Neural cell (in vitro differentiated cells): ENCODE measurements around the gene FRZB. TPM values are rescaled to one million over a fixed set of nuclear protein-coding genes. Genes with fewer than 3 reads are reported as not detected.

Experiments used
- H2AFZ ChIP-seq: fragments of 200-600, 300-800 bp; sonication (generic), shearing (Covaris generic); 2 replicates; pipeline ENCODE4 v1.6.0; 2014; ENCODE audit warnings: low read depth, mild to moderate bottlenecking, antibody characterized with exemption, low read length, moderate library complexity
- H3F3A ChIP-seq: fragments of 200-600 bp; shearing (Covaris generic); 2 replicates; pipeline ENCODE4 v1.6.1; 2016; ENCODE audit warnings: mild to moderate bottlenecking, moderate library complexity, mixed read lengths, antibody characterized with exemption, low read length; ENCODE audit not compliant: insufficient read depth, poor library complexity, severe bottlenecking
- H3K27ac ChIP-seq: fragments of 200-600, 300-800 bp; sonication (generic), shearing (Covaris generic); 2 replicates; pipeline ENCODE4 v1.5.1; 2014; ENCODE audit warnings: mild to moderate bottlenecking, low read length, moderate library complexity
- H3K27me3 ChIP-seq: fragments of 300-800, 200-600 bp; sonication (generic), shearing (Covaris generic); 2 replicates; pipeline ENCODE4 v1.6.0; 2014; ENCODE audit warnings: mild to moderate bottlenecking, low read depth, low read length, moderate library complexity; ENCODE audit not compliant: insufficient read depth
- H3K36me3 ChIP-seq: fragments of 300-800, 200-600 bp; sonication (generic), shearing (Covaris generic); 2 replicates; pipeline ENCODE4 v1.5.1; 2014; ENCODE audit warnings: mild to moderate bottlenecking, antibody characterized with exemption, low read length, moderate library complexity; ENCODE audit not compliant: insufficient read depth
- H3K4me2 ChIP-seq: fragments of 300-800, 200-600 bp; sonication (generic), shearing (Covaris generic); 2 replicates; pipeline ENCODE4 v1.6.0; 2014; ENCODE audit warnings: mild to moderate bottlenecking, low read length
- H3K4me3 ChIP-seq: fragments of 300-800, 200-600 bp; sonication (generic), shearing (Covaris generic); 2 replicates; pipeline ENCODE4 v1.5.1; 2014; ENCODE audit warnings: mild to moderate bottlenecking, low read length, moderate library complexity
- H3K79me2 ChIP-seq: fragments of 200-600 bp; shearing (Covaris generic); replicated peaks from 2 replicates; pipeline ENCODE4 v1.6.0; 2014; ENCODE audit warnings: mild to moderate bottlenecking, low read length, moderate library complexity; ENCODE audit not compliant: insufficient read depth
- H3K9ac ChIP-seq: fragments of 300-800, 200-600 bp; sonication (generic), shearing (Covaris generic); 2 replicates; pipeline ENCODE4 v1.6.1; 2016; ENCODE audit warnings: mild to moderate bottlenecking, low read length, mixed read lengths
- H3K9me2 ChIP-seq: fragments of 200-600 bp; shearing (Covaris generic); 2 replicates; pipeline ENCODE4 v1.6.1; 2016; ENCODE audit warnings: mild to moderate bottlenecking, low read length, mixed read lengths; ENCODE audit not compliant: insufficient read depth
- H3K9me3 ChIP-seq: fragments of 200-600, 300-800 bp; sonication (generic), shearing (Covaris generic); 2 replicates; pipeline ENCODE4 v1.6.1; 2016; ENCODE audit warnings: mild to moderate bottlenecking, mixed run types, low read length, moderate library complexity, mixed read lengths
- H4K20me1 ChIP-seq: fragments of 200-600 bp; shearing (Covaris generic); 2 replicates; pipeline ENCODE4 v1.6.1; 2016; ENCODE audit warnings: mild to moderate bottlenecking, mixed run types; ENCODE audit not compliant: insufficient read depth
- CTCF ChIP-seq: fragments of 450-650 bp; IDR thresholded peaks from 2 replicates; pipeline ENCODE4 v1.5.1; 2014; ENCODE audit warnings: antibody characterized with exemption, mild to moderate bottlenecking, moderate library complexity; ENCODE audit not compliant: poor library complexity, severe bottlenecking
- EP300 ChIP-seq: fragments of 450-650 bp; conservative IDR thresholded peaks from 2 replicates; pipeline ENCODE4 v1.6.1; 2014; ENCODE audit warnings: antibody characterized with exemption, mild to moderate bottlenecking, moderate library complexity; ENCODE audit not compliant: poor library complexity, severe bottlenecking
- EZH2 ChIP-seq: fragments of 200-600, 300-800 bp; shearing (Covaris generic), sonication (generic); IDR thresholded peaks from 2 replicates; pipeline ENCODE4 v1.6.1; 2014; ENCODE audit warnings: antibody characterized with exemption, low read length, borderline replicate concordance, mild to moderate bottlenecking; ENCODE audit not compliant: insufficient read depth, poor library complexity, severe bottlenecking
- MXI1 ChIP-seq: fragments of 450-650 bp; conservative IDR thresholded peaks from 2 replicates; pipeline ENCODE4 v1.6.1; 2014; ENCODE audit warnings: antibody characterized with exemption, mild to moderate bottlenecking; ENCODE audit not compliant: poor library complexity, severe bottlenecking
- POLR2AphosphoS5 ChIP-seq: IDR thresholded peaks from 2 replicates; pipeline ENCODE4 v1.6.1; 2012
- RAD21 ChIP-seq: fragments of 450-650 bp; conservative IDR thresholded peaks from 2 replicates; pipeline ENCODE4 v1.6.1; 2014; ENCODE audit warnings: antibody characterized with exemption, mild to moderate bottlenecking, moderate library complexity
- REST ChIP-seq: IDR thresholded peaks from 2 replicates; pipeline ENCODE4 v1.6.1; 2012; ENCODE audit warnings: borderline replicate concordance
- SMC3 ChIP-seq: fragments of 450-650 bp; conservative IDR thresholded peaks from 2 replicates; pipeline ENCODE4 v1.6.1; 2014; ENCODE audit warnings: antibody characterized with exemption, mild to moderate bottlenecking, moderate library complexity; ENCODE audit not compliant: poor library complexity
- TAF1 ChIP-seq: IDR thresholded peaks from 2 replicates; pipeline ENCODE4 v1.6.1; 2012; ENCODE audit warnings: low read depth
- polyA plus RNA-seq: library from polyadenylated mRNA; depleted of rRNA; stranded (reverse); fragments of >200 nt; gene quantifications from 2 replicates; pipeline ENCODE4 v1.2.3, GENCODE V29; 2014

FRZB gene
- polyA plus RNA-seq, 1 donor from 2014 or later, result 3.5 TPM

DNA sequence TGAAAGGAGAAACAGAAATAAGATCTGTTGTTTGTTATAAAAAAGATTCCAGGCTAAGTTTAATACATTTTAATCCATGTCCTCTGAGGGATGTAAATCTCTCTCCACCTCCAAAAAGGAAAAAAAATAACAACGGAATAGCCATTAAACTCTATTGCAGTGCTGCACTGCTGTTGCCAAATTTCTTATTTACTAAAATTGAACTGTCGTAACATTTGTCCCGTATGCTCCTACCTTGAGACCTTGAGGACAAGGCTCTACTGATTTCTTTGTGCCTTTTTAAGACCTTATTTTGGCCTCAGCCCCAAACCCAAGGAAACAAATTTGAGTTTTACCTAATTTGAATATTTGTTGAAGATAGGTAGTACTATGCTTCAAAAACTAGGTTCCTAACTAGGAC lies 56.4 kb downstream of the FRZB start:
- no peak overlapping the region for H3K4me2 ChIP-seq
- H4K20me1 ChIP-seq, result no peaks in the 10 kb centered on the region
- no peaks in the 10 kb centered on the region for H3K36me3 ChIP-seq
- H3F3A ChIP-seq, result no peaks in the 10 kb centered on the region
- no peak overlapping the region for H3K27ac ChIP-seq
- H3K27me3 ChIP-seq, result no peaks in the 10 kb centered on the region
- H3K9me2 ChIP-seq, result no peaks in the 10 kb centered on the region
- no peaks in the 10 kb centered on the region for H3K9me3 ChIP-seq
- no peak overlapping the region for H3K9ac ChIP-seq
- no peaks in the 10 kb centered on the region for H3K79me2 ChIP-seq
- TF ChIP-seq SMC3 (no peak), TAF1 (no peak), POLR2AphosphoS5 (no peak), EZH2 (no peak), RAD21 (no peak), REST (no peak), MXI1 (no peak), EP300 (no peak), CTCF (no peak)
- no peak overlapping the region for H3K4me3 ChIP-seq
- H2AFZ ChIP-seq, result no peak overlapping the region

DNA sequence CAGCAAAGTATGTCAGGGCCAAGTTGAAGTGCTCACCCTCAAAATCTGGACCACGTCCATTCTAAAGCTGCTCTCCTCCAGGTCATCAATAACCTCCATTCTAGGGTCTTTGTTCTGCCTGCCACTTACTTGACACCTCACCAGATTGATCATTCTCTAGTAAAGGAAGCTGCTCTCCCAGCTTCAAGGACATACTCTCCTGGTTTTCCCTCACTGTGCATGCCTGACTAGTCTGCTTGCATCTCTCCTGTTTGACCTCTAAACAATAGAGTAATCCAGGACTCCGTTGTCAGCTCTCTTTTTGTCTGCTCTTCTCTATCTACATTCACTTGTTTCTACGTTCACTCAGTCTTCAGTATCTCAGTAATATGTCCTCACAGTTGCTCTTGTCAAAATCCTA lies 59.1 kb downstream of the FRZB start:
- Histone ChIP-seq H3F3A (no peaks in the 10 kb centered on the region), H2AFZ (no peak overlapping the region), H3K36me3 (no peaks in the 10 kb centered on the region), H3K79me2 (no peaks in the 10 kb centered on the region), H3K27ac (no peak overlapping the region), H3K4me2 (no peak overlapping the region), H3K9me3 (no peaks in the 10 kb centered on the region), H3K9me2 (no peaks in the 10 kb centered on the region), H3K9ac (no peak overlapping the region), H3K27me3 (no peaks in the 10 kb centered on the region), H3K4me3 (no peak overlapping the region), H4K20me1 (no peaks in the 10 kb centered on the region)
- no peak for TF ChIP-seq EZH2
- TF ChIP-seq EP300, result no peak
- no peak for TF ChIP-seq TAF1
- no peak for TF ChIP-seq RAD21
- no peak for TF ChIP-seq POLR2AphosphoS5
- no peak for TF ChIP-seq CTCF
- TF ChIP-seq MXI1, result no peak
